OCI-M1 (cell line): ENCODE measurements around the gene RPL21.

Experiments
- DNase-seq: peaks from one replicate; lab custom pipeline; 2025; lab: John Stamatoyannopoulos, UW

Gene RPL21

DNA sequence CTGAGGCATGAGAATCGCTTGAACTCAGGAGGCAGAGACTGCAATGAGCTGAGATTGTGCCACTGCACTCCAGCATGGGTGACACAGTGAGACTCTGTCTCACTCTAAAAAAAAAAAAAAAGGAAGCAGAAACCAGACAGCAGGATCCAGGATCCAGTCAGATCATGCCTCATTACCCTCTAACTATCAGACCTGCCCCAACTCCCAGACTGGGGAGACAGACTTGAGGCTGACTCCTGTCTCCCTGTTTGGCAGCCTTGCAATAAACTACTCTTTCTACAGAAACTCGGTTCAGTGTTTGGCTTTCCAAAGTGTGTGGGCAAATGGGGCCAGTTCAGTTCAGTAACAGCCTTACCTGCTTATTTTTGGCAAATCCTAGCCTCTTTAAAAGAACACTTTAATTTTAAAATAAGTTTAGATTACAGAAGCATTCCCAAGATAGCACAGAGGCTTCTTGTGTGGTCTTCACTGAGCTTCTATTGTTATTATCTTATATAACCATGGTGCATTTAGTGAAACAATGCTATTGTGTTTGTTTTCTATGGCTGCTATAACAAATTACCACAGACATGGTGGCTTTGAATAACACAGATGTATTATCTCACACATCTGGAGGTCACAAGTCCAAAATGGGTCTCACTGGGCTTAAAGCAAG is 37.8 kb downstream of the RPL21 start:
- DNase-seq, result no peak

DNA sequence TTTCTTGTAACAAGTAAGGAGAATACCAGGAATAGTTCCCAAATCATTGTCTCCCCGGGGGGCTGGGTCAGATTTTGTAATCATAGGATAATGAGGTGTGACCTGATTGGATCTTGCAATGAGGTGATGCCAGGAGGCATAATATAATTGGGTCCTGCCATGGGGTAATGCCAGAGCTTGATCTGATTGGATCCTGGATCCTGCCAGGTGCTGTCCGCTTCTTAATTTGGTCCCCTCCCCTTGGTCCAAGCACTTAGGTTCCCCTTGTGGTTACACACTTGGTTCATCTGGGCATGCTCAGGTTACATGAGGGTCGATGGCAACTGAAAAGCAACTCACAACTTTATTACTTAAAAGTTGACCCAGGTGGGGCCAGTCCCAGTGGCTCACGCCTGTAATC is 39.4 kb downstream of the RPL21 start:
- no peak for DNase-seq

DNA sequence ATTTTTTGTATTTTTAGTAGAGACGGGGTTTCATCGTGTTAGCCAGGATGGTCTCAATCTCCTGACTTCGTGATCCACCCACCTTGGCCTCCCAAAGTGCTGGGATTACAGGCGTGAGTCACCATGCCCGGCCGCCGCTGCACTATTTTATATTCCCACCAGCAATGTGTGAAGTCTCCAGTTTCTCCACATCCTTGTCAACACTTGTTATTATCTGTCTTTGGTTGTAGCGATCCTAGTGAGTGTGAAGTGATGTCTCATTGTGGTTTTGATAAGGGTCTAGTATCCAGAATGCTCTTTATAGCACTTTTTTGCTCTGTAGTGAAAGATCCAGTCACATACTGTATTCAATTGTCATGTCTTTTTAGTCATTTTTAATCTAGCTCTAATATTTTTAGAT is 40.6 kb downstream of the RPL21 start:
- peak; percentile 32 for DNase-seq

DNA sequence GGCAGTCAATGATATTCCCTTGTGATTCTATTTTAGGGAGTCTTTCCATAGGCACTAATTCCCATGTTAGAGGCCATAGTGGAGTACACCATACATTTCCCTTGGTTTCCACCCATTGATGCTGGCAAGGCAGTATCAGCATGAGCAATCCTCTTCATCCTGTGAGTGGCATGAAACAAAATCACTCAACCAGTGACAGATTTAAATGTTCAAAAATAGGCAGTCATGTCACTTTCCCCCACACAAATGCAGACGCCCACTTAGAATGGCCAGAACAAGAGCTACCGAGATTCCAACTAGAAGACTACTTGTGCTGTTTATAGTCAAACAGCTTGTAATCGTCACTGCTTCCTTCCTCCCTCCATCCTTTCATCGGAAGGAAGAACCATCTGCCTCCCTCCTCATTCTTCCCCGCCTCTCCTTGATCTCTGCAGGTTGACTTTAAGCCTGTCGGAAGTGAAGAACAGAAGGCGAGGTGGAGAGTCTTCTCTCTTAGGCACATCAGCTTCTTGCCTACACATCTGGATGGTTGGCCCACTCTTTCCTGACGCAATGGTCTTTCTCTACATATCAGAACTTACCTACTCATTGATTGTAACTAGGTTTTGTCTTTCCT is 41.8 kb downstream of the RPL21 start:
- DNase-seq, result no peak

DNA sequence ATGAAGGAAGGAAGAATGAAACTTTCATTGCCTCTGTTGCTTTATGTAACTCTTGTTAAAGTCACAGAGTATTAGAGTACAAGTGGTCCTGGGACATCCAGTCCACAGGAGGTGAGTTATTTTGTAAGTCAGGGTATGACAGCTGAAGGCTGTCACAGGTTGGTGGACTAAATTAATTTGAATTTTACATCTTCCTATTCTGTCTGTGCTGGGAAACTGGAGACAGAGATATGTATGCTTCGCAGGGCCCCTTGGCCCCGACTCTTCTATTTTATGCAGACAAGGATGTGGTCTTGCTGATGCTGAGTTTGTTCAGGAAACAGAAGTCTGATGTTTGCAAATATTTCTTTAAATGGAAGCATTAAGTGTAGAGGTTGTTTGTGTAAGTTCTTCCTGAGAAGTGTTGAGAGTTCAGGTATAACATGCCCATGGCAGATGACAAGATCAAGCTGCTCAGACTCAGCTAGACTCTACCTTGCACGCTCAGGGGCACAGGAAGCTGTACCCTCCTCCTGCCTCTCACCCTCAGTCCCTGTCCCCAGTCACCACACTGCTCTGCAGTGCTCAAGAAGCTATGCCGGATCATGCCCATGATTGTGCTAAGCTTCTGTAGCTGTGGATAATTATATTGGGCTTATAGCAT is 42.6 kb downstream of the RPL21 start:
- DNase-seq, result no peak

DNA sequence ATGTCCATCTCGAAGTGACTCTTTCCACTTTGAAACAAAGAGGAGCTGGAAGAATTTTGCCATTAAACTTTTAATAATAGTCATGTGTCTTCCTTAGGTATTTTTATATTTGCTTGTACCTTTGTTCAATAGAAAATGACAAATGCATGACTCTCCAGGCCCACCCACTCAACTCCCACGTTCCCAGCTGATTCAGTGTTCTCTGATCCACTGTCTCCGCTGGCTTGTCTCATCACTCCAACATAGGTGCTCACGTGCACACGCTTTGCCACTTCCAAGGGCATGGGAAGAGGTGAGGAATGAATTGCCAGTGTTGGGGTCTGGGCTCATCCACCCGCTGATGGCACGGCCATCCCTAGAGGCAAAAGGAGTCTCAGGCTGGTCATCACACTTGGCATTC is 43.7 kb downstream of the RPL21 start:
- no peak for DNase-seq

DNA sequence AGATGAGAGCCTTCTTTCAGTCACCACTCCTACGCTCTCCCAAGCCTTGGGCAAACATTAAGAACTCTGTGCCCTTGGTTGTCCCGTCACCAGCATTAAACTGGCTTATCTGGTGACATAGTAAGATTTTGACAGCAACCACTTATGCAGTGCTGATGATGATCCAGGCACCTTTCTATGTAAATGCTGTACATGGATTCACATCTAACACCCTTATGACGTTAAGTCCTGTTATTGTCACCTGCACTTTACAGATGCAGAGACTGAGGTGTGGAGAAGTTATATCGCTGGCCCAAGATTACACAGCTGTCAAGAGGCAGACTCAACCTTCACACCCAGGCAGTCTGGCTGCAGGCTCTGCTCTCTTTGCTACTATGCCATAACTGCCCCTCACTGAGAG is 44.3 kb downstream of the RPL21 start:
- DNase-seq, result no peak

DNA sequence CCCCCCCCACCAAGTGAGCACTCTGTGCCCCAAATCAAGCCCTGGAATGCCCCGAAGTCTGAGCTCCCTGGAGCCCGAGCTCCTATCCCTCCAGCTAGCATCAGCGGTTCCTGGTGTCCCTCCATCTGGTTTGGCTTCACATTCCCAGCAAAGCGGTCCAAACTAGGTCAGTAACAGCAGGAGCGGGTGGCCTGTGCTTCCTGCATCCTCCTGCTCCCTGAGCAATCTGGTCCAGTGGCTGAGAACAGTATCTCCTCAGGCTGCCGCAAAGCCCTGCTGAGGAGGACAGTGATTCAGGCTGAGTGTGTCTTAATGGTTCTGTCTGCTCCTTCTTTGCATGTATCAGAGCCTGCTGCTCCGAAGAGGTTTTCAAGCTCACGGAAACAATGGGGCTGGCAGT is 45.1 kb downstream of the RPL21 start:
- DNase-seq, result no peak

DNA sequence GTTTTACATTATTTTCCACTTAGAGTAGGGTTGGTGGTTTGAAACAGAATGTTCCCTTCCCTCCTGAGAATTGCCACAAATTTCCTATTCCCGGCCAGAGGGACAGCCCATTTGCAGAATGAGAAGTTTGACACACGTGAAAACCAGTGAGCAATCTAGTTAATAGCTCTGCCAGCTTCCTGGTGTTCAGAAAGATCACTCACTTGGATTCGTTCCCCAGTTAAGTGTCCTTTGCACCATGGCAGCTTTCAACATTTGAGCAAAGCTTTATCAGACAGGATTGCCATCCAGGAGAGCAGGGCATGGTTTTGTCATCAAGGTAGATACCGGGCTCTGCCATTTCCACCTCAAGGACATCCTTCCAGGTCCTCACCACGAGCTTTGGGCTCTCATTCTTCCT is 47.5 kb downstream of the RPL21 start:
- no peak for DNase-seq

DNA sequence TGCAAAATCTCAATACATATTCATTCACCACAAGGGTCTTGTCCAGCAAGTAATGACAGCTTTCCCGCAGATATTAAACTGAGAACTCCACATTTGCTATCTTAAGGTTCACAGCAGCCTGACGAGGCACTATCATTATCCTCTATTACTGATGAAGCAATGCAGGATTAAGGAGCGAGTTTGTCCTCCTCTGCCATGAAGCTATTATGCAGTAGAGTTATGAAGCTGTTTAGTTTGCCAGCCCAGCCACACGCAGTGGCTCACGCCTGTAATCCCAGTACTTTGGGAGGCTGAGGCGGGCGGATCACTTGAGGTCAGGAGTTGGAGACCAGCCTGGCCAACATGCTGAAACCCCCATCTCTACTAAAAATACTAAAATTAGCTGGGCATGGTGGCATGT is 49.0 kb downstream of the RPL21 start:
- DNase-seq, result peak; percentile 9

DNA sequence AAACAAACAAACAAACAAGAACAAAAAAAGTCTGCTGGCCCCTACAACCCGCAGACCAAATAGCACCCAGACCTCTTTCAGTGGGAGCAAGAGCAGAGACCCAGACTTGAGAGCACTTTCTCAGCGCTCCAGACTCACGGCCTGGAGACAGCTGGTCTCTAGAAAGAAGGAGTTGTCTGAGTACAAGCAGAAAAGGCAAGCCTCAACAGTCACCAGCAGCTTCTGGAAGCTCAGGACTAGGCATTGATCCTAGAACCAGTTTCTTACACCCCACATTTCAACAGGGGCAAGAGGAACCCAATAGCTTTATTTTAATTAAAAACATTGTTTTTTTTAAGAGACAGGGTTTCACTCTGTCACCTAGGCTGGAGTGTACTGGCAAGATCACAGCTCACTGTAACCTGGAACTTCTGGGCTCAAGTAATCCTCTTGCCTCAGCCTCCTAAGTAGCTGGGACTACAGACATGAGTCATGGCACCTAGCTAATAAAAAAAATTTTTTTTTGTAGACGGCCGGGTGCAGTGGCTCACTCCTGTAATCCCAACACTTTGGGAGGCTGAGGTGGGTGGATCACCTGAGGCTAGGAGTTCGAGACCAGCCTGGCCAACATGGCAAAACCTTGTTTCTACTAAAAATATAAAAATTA is 49.7 kb downstream of the RPL21 start:
- no peak for DNase-seq

DNA sequence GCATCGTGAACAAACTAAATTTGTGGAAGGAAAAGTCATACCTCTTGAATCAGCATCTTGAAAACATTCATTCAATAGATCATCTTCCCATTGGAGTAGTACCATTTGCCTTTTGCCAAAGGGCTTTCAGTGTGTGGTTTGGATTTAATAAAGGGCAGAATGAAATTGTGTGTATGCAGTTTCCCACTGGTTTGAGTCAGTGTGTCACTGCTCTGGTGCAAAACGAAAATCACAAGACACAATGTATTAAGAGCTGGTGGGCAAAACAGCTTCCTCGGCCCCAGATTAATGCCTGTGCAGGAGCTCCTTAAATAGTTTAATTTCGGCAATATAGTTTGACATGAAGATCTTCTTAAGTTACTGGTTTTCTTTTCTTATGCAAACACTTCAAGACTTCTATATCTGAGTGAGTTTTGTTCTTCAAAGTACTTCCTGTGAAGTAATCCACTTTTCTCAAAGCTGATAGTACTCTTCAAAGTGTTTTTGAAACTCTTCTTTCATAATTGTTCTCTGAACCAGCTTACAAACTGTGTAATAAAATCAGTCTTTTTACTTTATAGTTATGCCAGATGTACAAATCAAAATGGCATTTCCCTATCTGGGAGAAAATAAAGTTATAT is 51.4 kb downstream of the RPL21 start:
- no peak for DNase-seq

DNA sequence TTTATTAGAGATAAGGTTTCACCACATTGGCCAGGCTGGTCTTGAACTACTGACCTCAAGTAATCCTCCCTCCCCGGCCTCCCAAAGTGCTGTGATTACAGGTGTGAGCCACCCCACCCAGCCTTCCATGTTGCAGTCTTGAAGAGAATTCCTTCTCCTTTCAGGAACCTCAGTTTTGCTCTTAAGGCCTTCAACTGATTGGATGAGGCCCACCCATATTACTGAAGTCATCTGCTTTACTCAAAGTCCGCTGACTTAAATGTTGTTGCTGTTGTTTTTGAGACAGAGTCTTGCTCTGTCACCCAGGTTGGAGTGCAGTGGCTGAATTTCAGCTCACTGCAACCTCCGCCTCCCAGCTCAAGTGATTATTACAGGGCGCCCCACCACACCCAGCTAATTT is 52.7 kb downstream of the RPL21 start:
- DNase-seq, result no peak

DNA sequence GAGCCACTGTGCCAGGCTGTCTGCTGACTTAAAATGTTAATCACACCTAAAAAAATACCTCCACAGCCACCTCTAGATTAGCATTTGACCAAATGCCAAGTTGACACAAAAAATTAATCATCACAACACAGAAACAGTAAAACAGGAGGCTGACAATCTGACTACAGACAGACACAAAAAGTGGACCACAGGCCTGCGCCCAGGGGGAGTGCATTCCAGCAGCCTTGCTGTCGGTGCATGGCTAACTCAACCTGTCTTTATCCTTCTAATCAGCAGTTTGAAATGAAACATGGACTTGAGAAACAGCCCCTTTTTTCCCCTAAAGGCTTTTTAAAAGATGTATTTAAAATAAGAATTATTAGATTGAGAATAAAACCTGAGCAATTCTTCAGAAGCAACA is 53.3 kb downstream of the RPL21 start:
- DNase-seq, result no peak
